K562 (cell line): Measurements from ENCODE around the gene CSAD. TPM values are rescaled to one million over a fixed set of nuclear protein-coding genes. Genes with fewer than 3 reads are reported as not detected.

ENCODE experiments used
- ATAC-seq: fragments of 200-7000 bp; cut with Tn5 transposase; 3 replicates; pipeline ENCODE4 v1.9.1; 2020; ENCODE audit warnings: moderate library complexity
- BruUV-seq: library from RNA; stranded (reverse); fragments of 400-500 nt; replicated peaks from 2 replicates; lab custom pipeline; 2021; lab: Mats Ljungman, UMichigan
- CTCF ChIA-PET: fragments of 300-600 bp; formaldehyde crosslinking; extraction: SDS; loops from one replicate; lab custom pipeline; 2021; ENCODE audit warnings: low intra/inter-chr PET ratio; lab: Yijun Ruan, JAX
- POLR2A ChIA-PET: fragments of 300-600, 350-650 bp; sonication (Branson Sonifier 250); formaldehyde crosslinking; extraction: SDS; loops from one replicate; lab custom pipeline; 2021; ENCODE audit warnings: antibody characterized with exemption, inconsistent platforms; lab: Yijun Ruan, JAX
- DNase-seq, 4 experiments: peaks; one replicate each; pipeline versions ENCODE4 v3.0.0 to v3.0.0-alpha.2; 2011 to 2018; ENCODE audit warnings: low spot score in 3 of 4, mixed read lengths in 3 of 4; ENCODE audit errors: extremely low read depth in 1 of 4
- FAIRE-seq: peaks from 2 replicates; lab custom pipeline; 2011; peaks lifted over from hg19 to GRCh38; lab: Jason Lieb, UNC
- H2AFZ ChIP-seq: 2 replicates; pipeline ENCODE4 v1.6.0; 2011; ENCODE audit warnings: low read depth, low read length, control low read depth, inconsistent platforms
- H3K27ac ChIP-seq: fragments of 200-600 bp; 3 replicates; pipeline ENCODE4 v1.8.0; 2011; ENCODE audit warnings: low read depth, mild to moderate bottlenecking, control low read depth, inconsistent platforms, low read length, moderate library complexity, mixed read lengths; ENCODE audit errors: extremely low read depth
- H3K27me3 ChIP-seq, 2 experiments: fragments of 300-600 bp in 1 of 2; 2 replicates in 1 of 2; 3 replicates in 1 of 2; pipeline versions ENCODE4 v1.6.0 to v1.8.0; 2011; ENCODE audit warnings: inconsistent platforms in 2 of 2, low read length in 2 of 2, mild to moderate bottlenecking in 1 of 2, mixed read lengths in 1 of 2, moderate library complexity in 1 of 2; ENCODE audit not compliant: control insufficient read depth in 2 of 2, insufficient read depth in 2 of 2
- H3K36me3 ChIP-seq: fragments of 300-600 bp; 3 replicates; pipeline ENCODE4 v1.8.0; 2011; ENCODE audit warnings: mild to moderate bottlenecking, low read length, inconsistent platforms; ENCODE audit not compliant: control insufficient read depth, insufficient read depth
- H3K4me1 ChIP-seq, 2 experiments: fragments of 200-600 bp in 1 of 2; replicated peaks in 1 of 2; 2 replicates in 1 of 2; 3 replicates in 1 of 2; pipeline versions ENCODE4 v1.5.1 to v1.8.0; 2011; ENCODE audit warnings: inconsistent platforms in 2 of 2, low read length in 2 of 2, mild to moderate bottlenecking in 1 of 2, mixed read lengths in 1 of 2, moderate library complexity in 1 of 2; ENCODE audit not compliant: control insufficient read depth in 2 of 2, insufficient read depth in 2 of 2
- H3K4me2 ChIP-seq: 2 replicates; pipeline ENCODE4 v1.6.1; 2011; ENCODE audit warnings: low read length, control low read depth, inconsistent platforms, mixed read lengths; ENCODE audit not compliant: insufficient read depth
- H3K4me3 ChIP-seq: fragments of 200-600 bp; sonication (generic), shearing (Covaris generic); 2 replicates; pipeline ENCODE4 v1.5.1; 2016; ENCODE audit warnings: control low read depth, inconsistent platforms
- H3K79me2 ChIP-seq: fragments of 200-600 bp; 3 replicates; pipeline ENCODE4 v1.8.0; 2011; ENCODE audit warnings: low read length, inconsistent platforms; ENCODE audit not compliant: control insufficient read depth, insufficient read depth
- H3K9ac ChIP-seq, 2 experiments: 2 replicates each; pipeline versions ENCODE4 v1.6.0 to v1.6.1; 2011; ENCODE audit warnings: low read depth in 2 of 2, low read length in 2 of 2, control low read depth in 1 of 2, inconsistent platforms in 1 of 2, mild to moderate bottlenecking in 1 of 2, mixed read lengths in 1 of 2; ENCODE audit not compliant: insufficient read depth in 1 of 2
- H3K9me1 ChIP-seq: one replicate; pipeline ENCODE4 v1.6.0; 2011; ENCODE audit warnings: inconsistent platforms, mild to moderate bottlenecking, low read length, moderate library complexity; ENCODE audit not compliant: control insufficient read depth, insufficient read depth
- H3K9me3 ChIP-seq: replicated peaks from 2 replicates; pipeline ENCODE4 v1.5.1; 2011; ENCODE audit warnings: low read depth, low read length, inconsistent platforms; ENCODE audit not compliant: control insufficient read depth, insufficient read depth
- H4K20me1 ChIP-seq: replicated peaks from 2 replicates; pipeline ENCODE4 v1.6.1; 2011; ENCODE audit warnings: low read length, inconsistent platforms, mixed read lengths; ENCODE audit not compliant: control insufficient read depth, insufficient read depth
- DPF2 ChIP-seq: fragments of 450-650 bp; IDR thresholded peaks from 2 replicates; pipeline ENCODE4 v1.6.1; 2016
- NCOA2 ChIP-seq, 2 experiments: fragments of 450-650 bp; IDR thresholded peaks; 2 replicates each; pipeline ENCODE4 v1.6.1; 2018; ENCODE audit warnings: mild to moderate bottlenecking in 2 of 2, moderate library complexity in 1 of 2; ENCODE audit not compliant: partially characterized antibody in 2 of 2
- NR2C2 ChIP-seq, 2 experiments: fragments of 200-800 bp in 1 of 2; sonication (Bioruptor generic) in 1 of 2; sonication (generic) in 1 of 2; formaldehyde crosslinking in 1 of 2; IDR thresholded peaks; 2 replicates each; pipeline versions ENCODE4 v1.6.1 to v1.8.0; 2016 to 2022; ENCODE audit warnings: mild to moderate bottlenecking in 1 of 2, missing compliant biosample characterization in 1 of 2, missing genetic modification characterization in 1 of 2, missing genetic modification reagents in 1 of 2
- RAD21 ChIP-seq, 2 experiments: fragments of 250-450 bp in 1 of 2; fragments of 450-650 bp in 1 of 2; sonication (Bioruptor Pico) in 1 of 2; formaldehyde crosslinking in 1 of 2; IDR thresholded peaks in 1 of 2; conservative IDR thresholded peaks in 1 of 2; 2 replicates each; pipeline versions ENCODE4 v1.4.0 to v1.8.0; 2020 to 2022; ENCODE audit warnings: mild to moderate bottlenecking in 2 of 2, moderate library complexity in 1 of 2
- RBFOX2 ChIP-seq: fragments of 200-400 bp; formaldehyde crosslinking; IDR thresholded peaks from 2 replicates; pipeline ENCODE4 v1.6.1; 2017; ENCODE audit warnings: low read depth, mild to moderate bottlenecking, low read length, moderate library complexity
- WGBS: fragments of 100-300 bp; shearing (Covaris generic); methylation state at CpG from one replicate; pipeline ENCODE4 v1.1.6; 2016; ENCODE audit warnings: low coverage, mixed read lengths; ENCODE audit not compliant: insufficient coverage; ENCODE audit errors: missing lambda C conversion rate; 5-methylcytosine and 5-hydroxymethylcytosine counted together
- in situ Hi-C: fragments of 300-500 bp; cut with MboI; formaldehyde crosslinking; loops from 4 replicates; pipeline ENCODE4 v1.15.0; 2018; ENCODE audit warnings: inconsistent platforms, mixed read lengths
- intact Hi-C: fragments of 100-400 bp; cut with micrococcal nuclease; formaldehyde crosslinking; loops from 2 replicates; pipeline ENCODE4 v1.14.2; 2022
- polyA plus RNA-seq, 8 experiments: library from polyadenylated mRNA; depleted of rRNA in 4 of 8; stranded (reverse) in 5 of 8; unstranded in 3 of 8; fragments of >200 nt; fragmentation: Nextera tagmentation in 2 of 8; fragmentation: Illumina TruSeq in 1 of 8; extraction: Ambion mirVana in 2 of 8; extraction: Trizol in 1 of 8; gene quantifications; 2 replicates each; pipeline versions ENCODE4 v1.2.1 to v1.2.3, GENCODE V29; 2011 to 2014; ENCODE audit warnings: inconsistent platforms in 1 of 8, missing spikeins in 1 of 8
- total RNA-seq, 7 experiments: library from RNA; depleted of rRNA in 6 of 7; stranded (reverse); fragments of >200 nt in 6 of 7; fragmentation: Illumina TruSeq in 2 of 7; extraction: Trizol in 2 of 7; gene quantifications; 2 replicates each; pipeline versions ENCODE4 v1.2.1 to v1.2.3, GENCODE V29; 2011 to 2021; ENCODE audit warnings: low replicate concordance in 1 of 7
- TF ChIP-seq, protein P1 (sequence below): sonication (generic); formaldehyde crosslinking; IDR thresholded peaks from 2 replicates; pipeline ENCODE4 v1.8.0; 2022; ENCODE audit warnings: mild to moderate bottlenecking, missing genetic modification reagents
- TF ChIP-seq, protein P2 (sequence below): sonication (generic); formaldehyde crosslinking; IDR thresholded peaks from 2 replicates; pipeline ENCODE4 v1.9.0; 2022; ENCODE audit warnings: mild to moderate bottlenecking, missing genetic modification reagents
- TF ChIP-seq, protein P3 (sequence below): IDR thresholded peaks from 2 replicates; pipeline ENCODE4 v1.6.1; 2011; ENCODE audit warnings: borderline replicate concordance, low read depth, mild to moderate bottlenecking, moderate library complexity, low read length; ENCODE audit not compliant: insufficient read depth, poor library complexity, severe bottlenecking
- TF ChIP-seq, protein P4 (sequence below): IDR thresholded peaks from 2 replicates; pipeline ENCODE4 v1.6.1; 2016; ENCODE audit warnings: missing genetic modification characterization, missing compliant biosample characterization

Gene CSAD
- total and polyA plus RNA-seq, 9 of the 15 experiments (the other 6 are each of a cell fraction or from before 2014, with no cell fraction given): 1.8 to 19.6 (median 8.1) TPM

DNA sequence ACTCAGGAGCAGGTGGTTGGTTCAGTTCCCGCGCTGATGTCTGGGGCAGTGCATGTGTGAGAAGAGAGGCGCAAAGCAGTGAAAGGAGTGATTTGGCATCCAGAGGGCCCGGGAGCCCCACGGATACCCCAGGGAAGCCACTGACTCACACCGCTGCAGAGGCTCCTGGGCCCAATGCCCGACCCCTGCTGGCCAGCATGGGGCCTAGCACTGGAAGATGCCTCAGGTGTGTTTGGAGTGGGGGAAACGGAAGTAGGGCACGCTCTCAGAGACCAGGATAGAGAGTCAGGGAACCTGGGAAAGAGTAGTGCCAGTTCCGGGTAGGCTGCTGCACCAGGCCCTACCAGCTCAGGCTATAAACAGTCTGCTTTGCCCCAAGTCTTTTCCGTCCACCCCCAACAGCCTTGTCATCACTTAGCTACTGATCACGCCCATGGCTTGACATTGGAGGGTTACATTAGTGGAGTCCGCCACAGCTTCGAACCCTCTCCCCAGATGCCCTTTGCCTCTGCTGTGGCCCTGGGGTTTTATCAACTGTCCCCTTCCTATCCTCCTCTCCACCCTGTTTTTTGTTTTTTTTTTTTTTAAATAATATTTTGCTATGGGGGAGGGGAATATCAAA, 9.5 kb upstream of the CSAD start:
- Histone ChIP-seq H2AFZ (no peak overlapping the region), H3K4me1 (peaks cover 0 to 6% of the 10 kb centered on the region in 2 experiments; a peak in 3 of 5 replicates), H3K79me2 (no peaks in the 10 kb centered on the region), H3K9me3 (no peaks in the 10 kb centered on the region), H3K9ac (no peak overlapping the region), H3K9me1 (no peaks in the 10 kb centered on the region), H3K4me2 (no peak overlapping the region), H4K20me1 (peaks cover 4% of the 10 kb centered on the region; the same call in 1 of the 2 replicates), H3K27me3 (no peaks in the 10 kb centered on the region), H3K36me3 (peaks cover 43% of the 10 kb centered on the region), H3K27ac (no peak overlapping the region), H3K4me3 (no peak overlapping the region)
- ATAC-seq: peak; percentile 94
- ChIA-PET POLR2A (interaction anchor here (0.6 to 1.6 kb wide), 9 partner anchors 9 to 760 kb away, joined by 3 to 9 read pairs (median 3); partner anchors contain the start of genes CSAD and ZNF740), CTCF (interaction anchor here (0.6 to 1.3 kb wide), 2 partner anchors 31 to 91 kb away, joined by 3 to 7 read pairs; no protein-coding TSS in a partner anchor)
- 49% methylated on average over 12 of the region's 14 CpGs for WGBS
- peak; percentile 72 for FAIRE-seq
- intact Hi-C loops (loop anchor here (1.0 kb wide), 2 partner anchors 31 to 124 kb away; no protein-coding TSS in a partner anchor), in situ Hi-C loops (no loop called here)
- no TSS peak for BruUV-seq
- DNase-seq: peak; percentile 65 to 80 (median 77)
- TF ChIP-seq RBFOX2 (peak; percentile 38; the same call in 1 of the 2 replicates), RAD21 (CRISPR knock-in tag; conservative IDR thresholded peaks at IDR 0.05 in 1 of 2, IDR thresholded peaks at IDR 0.05 in 1 of 2) (peak; percentile 50 to 73), NR2C2 (CRISPR knock-in tag; IDR thresholded peaks at IDR 0.05) (no peak), NR2C2 (tag; IDR thresholded peaks at IDR 0.05) (no peak), NCOA2 (IDR thresholded peaks at IDR 0.05; ENCODE audit: partially characterized antibody in 2 of 2) (no peak), DPF2 (0 out of 2 replicates have a peak, but pooled peaks have one; percentile 26)
- TF ChIP-seq, protein P1, sequence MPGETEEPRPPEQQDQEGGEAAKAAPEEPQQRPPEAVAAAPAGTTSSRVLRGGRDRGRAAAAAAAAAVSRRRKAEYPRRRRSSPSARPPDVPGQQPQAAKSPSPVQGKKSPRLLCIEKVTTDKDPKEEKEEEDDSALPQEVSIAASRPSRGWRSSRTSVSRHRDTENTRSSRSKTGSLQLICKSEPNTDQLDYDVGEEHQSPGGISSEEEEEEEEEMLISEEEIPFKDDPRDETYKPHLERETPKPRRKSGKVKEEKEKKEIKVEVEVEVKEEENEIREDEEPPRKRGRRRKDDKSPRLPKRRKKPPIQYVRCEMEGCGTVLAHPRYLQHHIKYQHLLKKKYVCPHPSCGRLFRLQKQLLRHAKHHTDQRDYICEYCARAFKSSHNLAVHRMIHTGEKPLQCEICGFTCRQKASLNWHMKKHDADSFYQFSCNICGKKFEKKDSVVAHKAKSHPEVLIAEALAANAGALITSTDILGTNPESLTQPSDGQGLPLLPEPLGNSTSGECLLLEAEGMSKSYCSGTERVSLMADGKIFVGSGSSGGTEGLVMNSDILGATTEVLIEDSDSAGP (CRISPR knock-in tag): no peak
- TF ChIP-seq, protein P2, sequence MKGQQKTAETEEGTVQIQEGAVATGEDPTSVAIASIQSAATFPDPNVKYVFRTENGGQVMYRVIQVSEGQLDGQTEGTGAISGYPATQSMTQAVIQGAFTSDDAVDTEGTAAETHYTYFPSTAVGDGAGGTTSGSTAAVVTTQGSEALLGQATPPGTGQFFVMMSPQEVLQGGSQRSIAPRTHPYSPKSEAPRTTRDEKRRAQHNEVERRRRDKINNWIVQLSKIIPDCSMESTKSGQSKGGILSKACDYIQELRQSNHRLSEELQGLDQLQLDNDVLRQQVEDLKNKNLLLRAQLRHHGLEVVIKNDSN (CRISPR knock-in tag): no peak
- TF ChIP-seq, protein P3, sequence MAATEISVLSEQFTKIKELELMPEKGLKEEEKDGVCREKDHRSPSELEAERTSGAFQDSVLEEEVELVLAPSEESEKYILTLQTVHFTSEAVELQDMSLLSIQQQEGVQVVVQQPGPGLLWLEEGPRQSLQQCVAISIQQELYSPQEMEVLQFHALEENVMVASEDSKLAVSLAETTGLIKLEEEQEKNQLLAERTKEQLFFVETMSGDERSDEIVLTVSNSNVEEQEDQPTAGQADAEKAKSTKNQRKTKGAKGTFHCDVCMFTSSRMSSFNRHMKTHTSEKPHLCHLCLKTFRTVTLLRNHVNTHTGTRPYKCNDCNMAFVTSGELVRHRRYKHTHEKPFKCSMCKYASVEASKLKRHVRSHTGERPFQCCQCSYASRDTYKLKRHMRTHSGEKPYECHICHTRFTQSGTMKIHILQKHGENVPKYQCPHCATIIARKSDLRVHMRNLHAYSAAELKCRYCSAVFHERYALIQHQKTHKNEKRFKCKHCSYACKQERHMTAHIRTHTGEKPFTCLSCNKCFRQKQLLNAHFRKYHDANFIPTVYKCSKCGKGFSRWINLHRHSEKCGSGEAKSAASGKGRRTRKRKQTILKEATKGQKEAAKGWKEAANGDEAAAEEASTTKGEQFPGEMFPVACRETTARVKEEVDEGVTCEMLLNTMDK: peak; percentile 51
- TF ChIP-seq, protein P4, sequence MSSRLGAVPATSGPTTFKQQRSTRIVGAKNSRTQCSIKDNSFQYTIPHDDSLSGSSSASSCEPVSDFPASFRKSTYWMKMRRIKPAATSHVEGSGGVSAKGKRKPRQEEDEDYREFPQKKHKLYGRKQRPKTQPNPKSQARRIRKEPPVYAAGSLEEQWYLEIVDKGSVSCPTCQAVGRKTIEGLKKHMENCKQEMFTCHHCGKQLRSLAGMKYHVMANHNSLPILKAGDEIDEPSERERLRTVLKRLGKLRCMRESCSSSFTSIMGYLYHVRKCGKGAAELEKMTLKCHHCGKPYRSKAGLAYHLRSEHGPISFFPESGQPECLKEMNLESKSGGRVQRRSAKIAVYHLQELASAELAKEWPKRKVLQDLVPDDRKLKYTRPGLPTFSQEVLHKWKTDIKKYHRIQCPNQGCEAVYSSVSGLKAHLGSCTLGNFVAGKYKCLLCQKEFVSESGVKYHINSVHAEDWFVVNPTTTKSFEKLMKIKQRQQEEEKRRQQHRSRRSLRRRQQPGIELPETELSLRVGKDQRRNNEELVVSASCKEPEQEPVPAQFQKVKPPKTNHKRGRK (tag): no peak
